Kidney epithelial cell (primary cell): Measurements from ENCODE around the gene GAS2L2. TPM values are rescaled to one million over a fixed set of nuclear protein-coding genes. Genes with fewer than 3 reads are reported as not detected.

Source experiments
- DNase-seq: peaks from one replicate; pipeline ENCODE4 v3.0.0-alpha.2; 2010; ENCODE audit warnings: low read depth
- H3K27me3 ChIP-seq: 2 replicates; pipeline ENCODE4 v1.6.0; 2011; ENCODE audit warnings: low read length; ENCODE audit not compliant: control insufficient read depth, insufficient read depth
- H3K36me3 ChIP-seq: 2 replicates; pipeline ENCODE4 v1.5.1; 2011; ENCODE audit warnings: low read length; ENCODE audit not compliant: control insufficient read depth, insufficient read depth
- H3K4me3 ChIP-seq: 2 replicates; pipeline ENCODE4 v1.5.1; 2011; ENCODE audit warnings: low read depth, mild to moderate bottlenecking, control low read depth, low read length
- CTCF ChIP-seq: IDR thresholded peaks from 2 replicates; pipeline ENCODE4 v1.5.1; 2011; ENCODE audit warnings: mild to moderate bottlenecking, moderate library complexity, low read length, control low read depth, inconsistent platforms; ENCODE audit not compliant: insufficient read depth, poor library complexity, severe bottlenecking
- total RNA-seq: library from RNA; depleted of rRNA; stranded (reverse); fragments of >200 nt; gene quantifications from 2 replicates; pipeline ENCODE4 v1.2.3, GENCODE V29; 2015

Gene GAS2L2
- total RNA-seq, 1 donor from 2014 or later = not detected

GRCh38 chr17:35742896-35743477, 10.1 kb downstream of the GAS2L2 start:
- DNase-seq = no peak
- no peak for TF ChIP-seq CTCF
- no peaks in the 10 kb centered on the region for H3K36me3 ChIP-seq
- H3K27me3 ChIP-seq = peaks cover 66% of the 10 kb centered on the region
- no peak overlapping the region for H3K4me3 ChIP-seq

- Histone ChIP-seq H3K4me3 (no peak overlapping the region), H3K27me3 (peaks cover 62% of the 10 kb centered on the region), H3K36me3 (no peaks in the 10 kb centered on the region)
- no peak for TF ChIP-seq CTCF
- DNase-seq = no peak
These were observed 10.5 kb downstream of the GAS2L2 start for GRCh38 chr17:35742496-35742895.

GRCh38 chr17:35740997-35741931, 11.8 kb downstream of the GAS2L2 start:
- TF ChIP-seq CTCF = no peak
- DNase-seq = no peak
- no peak overlapping the region for H3K4me3 ChIP-seq
- H3K36me3 ChIP-seq = no peaks in the 10 kb centered on the region
- peaks cover 62% of the 10 kb centered on the region for H3K27me3 ChIP-seq

GRCh38 chr17:35740216-35740615, 12.8 kb downstream of the GAS2L2 start:
- no peak for TF ChIP-seq CTCF
- H3K4me3 ChIP-seq = no peak overlapping the region
- peaks cover 56% of the 10 kb centered on the region for H3K27me3 ChIP-seq
- no peak for DNase-seq
- H3K36me3 ChIP-seq = no peaks in the 10 kb centered on the region

GRCh38 chr17:35738519-35739133, 14.4 kb downstream of the GAS2L2 start:
- H3K36me3 ChIP-seq = no peaks in the 10 kb centered on the region

More at GRCh38 chr17:35738519-35739133, 14.4 kb downstream of the GAS2L2 start:
- no peak for TF ChIP-seq CTCF
- no peak for DNase-seq
- H3K27me3 ChIP-seq = peaks cover 55% of the 10 kb centered on the region
- no peak overlapping the region for H3K4me3 ChIP-seq
